GM06990 (cell line): Measurements from ENCODE around the gene LZTR1.
A peak's percentile ranks its signal among the peaks of the same experiment; 100 is the strongest.

Source experiments
- DNase-seq: peaks from one replicate; pipeline ENCODE4 v3.0.0-alpha.2; 2011; ENCODE audit not compliant: insufficient read length; ENCODE audit errors: extremely low read depth
- H3K27me3 ChIP-seq: replicated peaks from 2 replicates; pipeline ENCODE4 v1.6.0; 2011; ENCODE audit warnings: low read length; ENCODE audit not compliant: control insufficient read depth, insufficient read depth
- H3K36me3 ChIP-seq: 2 replicates; pipeline ENCODE4 v1.5.1; 2011; ENCODE audit warnings: low read length; ENCODE audit not compliant: control insufficient read depth, insufficient read depth
- H3K4me3 ChIP-seq: replicated peaks from 2 replicates; pipeline ENCODE4 v1.5.1; 2011; ENCODE audit warnings: low read depth, mild to moderate bottlenecking, control low read depth, low read length
- TF ChIP-seq, protein P1 (sequence below): IDR thresholded peaks from 2 replicates; pipeline ENCODE4 v1.5.1; 2011; ENCODE audit warnings: low read length, control low read depth, mild to moderate bottlenecking, inconsistent platforms; ENCODE audit not compliant: insufficient read depth, poor library complexity, severe bottlenecking

LZTR1 gene

DNA sequence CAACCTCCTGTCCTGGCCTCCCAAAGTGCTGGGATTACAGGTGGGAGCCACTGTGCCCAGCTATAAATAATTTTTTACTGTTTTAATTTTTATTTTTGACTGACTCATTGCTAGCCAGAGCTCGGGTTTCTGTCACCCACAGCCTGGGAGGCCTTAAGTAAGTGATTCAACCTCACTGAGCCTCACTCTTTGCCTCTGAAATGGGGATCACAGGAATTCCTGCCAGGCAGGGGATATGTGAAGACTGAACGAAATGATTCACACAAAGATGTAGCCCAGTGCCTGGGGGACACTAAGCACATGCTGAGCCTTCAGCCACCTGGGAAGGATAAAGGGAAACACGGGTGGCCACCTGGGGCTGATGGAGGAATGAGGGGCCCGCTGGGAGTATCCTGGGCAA, 59.8 kb downstream of the LZTR1 start:
- DNase-seq = no peak
- H3K27me3 ChIP-seq = no peaks in the 10 kb centered on the region; the same call in 1 of the 2 replicates
- H3K36me3 ChIP-seq = no peaks in the 10 kb centered on the region
- TF ChIP-seq, protein P1, sequence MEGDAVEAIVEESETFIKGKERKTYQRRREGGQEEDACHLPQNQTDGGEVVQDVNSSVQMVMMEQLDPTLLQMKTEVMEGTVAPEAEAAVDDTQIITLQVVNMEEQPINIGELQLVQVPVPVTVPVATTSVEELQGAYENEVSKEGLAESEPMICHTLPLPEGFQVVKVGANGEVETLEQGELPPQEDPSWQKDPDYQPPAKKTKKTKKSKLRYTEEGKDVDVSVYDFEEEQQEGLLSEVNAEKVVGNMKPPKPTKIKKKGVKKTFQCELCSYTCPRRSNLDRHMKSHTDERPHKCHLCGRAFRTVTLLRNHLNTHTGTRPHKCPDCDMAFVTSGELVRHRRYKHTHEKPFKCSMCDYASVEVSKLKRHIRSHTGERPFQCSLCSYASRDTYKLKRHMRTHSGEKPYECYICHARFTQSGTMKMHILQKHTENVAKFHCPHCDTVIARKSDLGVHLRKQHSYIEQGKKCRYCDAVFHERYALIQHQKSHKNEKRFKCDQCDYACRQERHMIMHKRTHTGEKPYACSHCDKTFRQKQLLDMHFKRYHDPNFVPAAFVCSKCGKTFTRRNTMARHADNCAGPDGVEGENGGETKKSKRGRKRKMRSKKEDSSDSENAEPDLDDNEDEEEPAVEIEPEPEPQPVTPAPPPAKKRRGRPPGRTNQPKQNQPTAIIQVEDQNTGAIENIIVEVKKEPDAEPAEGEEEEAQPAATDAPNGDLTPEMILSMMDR = no peak
- H3K4me3 ChIP-seq = no peak overlapping the region

DNA sequence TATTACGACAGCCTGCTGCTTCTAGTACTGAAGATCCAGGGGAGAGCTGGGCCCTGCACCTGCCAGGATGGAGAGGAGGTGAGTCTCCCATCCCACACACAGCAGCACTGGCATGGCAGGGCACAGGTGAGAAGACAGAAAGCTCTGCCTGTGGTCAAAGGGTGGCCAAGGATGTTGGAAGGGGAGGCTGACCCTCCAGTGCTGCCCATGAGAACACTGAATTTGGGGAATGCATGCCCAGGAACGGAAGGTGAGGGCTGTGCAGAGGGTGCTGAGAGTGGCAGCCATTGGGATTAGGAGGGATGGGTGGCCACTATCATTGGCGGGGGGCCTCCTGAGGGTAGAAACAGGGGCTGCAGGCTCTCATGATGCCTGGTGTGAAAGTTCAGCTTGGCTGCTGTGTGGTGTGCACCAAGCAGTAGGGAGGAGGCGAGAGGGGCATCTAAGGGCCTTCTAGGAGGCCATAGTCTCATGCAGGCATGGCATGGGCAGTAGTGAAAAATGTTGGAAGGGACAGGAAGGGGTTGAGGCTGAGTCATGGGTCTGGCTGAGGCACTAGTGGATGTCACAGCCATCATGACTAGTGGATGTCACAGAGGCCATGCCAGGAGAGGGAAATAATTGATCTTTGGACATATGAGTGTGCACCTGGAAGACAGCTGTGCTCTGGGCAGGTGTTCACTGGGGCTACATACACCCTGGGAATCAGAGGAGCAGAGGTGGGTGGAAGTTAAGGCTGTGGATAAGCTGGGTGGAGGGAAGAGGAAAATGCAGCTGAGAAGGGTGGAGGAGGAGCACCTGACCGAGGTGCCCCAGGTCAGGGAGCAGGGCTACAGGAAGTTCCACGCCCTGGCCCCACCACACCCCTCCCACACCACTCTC, 61.1 kb downstream of the LZTR1 start:
- DNase-seq = no peak
- no peaks in the 10 kb centered on the region for H3K36me3 ChIP-seq
- H3K27me3 ChIP-seq = no peaks in the 10 kb centered on the region; the same call in 1 of the 2 replicates
- H3K4me3 ChIP-seq = no peak overlapping the region
- TF ChIP-seq, protein P1 = no peak

DNA sequence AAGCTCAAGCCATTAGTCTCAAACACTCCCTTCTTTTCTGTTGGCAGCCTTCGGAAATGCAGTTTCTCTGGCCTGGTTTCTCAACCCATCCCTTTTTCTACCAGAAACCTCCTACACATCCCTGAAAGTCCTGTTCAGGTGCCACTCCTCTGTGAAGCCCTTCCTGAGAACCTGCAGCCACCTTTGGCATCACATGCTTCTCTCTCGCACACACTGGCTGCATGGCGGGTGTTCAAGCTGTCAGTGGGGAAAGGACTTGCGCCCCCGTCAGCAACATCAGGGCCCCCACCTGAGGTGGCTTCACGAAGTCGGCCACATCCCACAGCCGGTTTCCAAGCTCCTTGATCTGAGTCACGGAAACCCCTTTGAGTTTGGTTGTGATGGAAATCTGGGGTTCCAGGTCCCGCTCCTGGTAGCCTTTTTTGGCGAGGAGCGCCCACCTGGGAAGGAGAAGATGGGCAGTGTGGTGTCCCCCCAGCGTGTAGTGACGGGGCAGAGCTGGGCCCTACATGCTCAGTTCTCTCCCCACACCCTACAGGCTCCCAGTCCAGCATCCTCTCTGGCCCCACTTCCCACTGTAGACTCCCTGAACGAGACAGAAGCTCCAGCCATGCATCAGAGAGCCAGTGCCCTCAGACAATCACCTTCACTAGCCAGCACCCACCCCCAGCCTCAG, 61.9 kb downstream of the LZTR1 start:
- H3K36me3 ChIP-seq = no peaks in the 10 kb centered on the region
- H3K4me3 ChIP-seq = no peak overlapping the region
- H3K27me3 ChIP-seq = no peaks in the 10 kb centered on the region; the same call in 1 of the 2 replicates
- TF ChIP-seq, protein P1 = no peak
- DNase-seq = no peak

DNA sequence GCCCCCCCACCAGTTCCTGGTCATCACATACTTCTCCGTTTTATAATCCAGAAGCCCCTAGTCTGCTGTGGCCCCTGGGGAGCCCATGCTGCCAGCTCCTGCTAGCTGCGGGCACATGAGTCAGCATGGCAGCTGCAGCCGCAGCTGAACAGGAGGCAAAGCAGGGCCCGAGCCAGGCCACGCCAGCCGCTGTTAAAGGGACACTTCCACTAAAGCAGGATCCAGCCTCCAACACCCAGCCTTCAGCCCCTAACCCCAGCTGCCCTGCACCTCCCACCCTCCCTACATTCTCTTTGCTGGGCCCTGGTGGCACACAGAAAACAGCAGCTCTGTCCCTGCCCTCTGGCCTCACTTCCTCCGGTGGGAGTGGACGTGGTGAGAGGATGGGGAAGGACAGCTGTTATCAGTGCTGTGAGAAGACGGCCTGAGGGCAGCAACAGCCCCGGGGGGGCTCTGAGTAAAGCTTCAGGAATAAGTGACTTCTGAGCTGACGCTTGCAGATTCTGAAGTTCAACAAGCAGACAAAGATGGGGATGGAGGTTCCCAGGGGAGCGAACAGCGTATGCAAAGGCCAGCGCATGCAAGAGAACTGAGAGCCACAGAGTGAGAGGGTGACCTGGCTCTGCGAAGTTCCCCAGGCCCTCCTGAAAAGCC, 63.0 kb downstream of the LZTR1 start:
- Histone ChIP-seq H3K36me3 (no peaks in the 10 kb centered on the region), H3K27me3 (no peaks in the 10 kb centered on the region; the same call in 1 of the 2 replicates), H3K4me3 (no peak overlapping the region)
- TF ChIP-seq, protein P1 = no peak
- DNase-seq = no peak

DNA sequence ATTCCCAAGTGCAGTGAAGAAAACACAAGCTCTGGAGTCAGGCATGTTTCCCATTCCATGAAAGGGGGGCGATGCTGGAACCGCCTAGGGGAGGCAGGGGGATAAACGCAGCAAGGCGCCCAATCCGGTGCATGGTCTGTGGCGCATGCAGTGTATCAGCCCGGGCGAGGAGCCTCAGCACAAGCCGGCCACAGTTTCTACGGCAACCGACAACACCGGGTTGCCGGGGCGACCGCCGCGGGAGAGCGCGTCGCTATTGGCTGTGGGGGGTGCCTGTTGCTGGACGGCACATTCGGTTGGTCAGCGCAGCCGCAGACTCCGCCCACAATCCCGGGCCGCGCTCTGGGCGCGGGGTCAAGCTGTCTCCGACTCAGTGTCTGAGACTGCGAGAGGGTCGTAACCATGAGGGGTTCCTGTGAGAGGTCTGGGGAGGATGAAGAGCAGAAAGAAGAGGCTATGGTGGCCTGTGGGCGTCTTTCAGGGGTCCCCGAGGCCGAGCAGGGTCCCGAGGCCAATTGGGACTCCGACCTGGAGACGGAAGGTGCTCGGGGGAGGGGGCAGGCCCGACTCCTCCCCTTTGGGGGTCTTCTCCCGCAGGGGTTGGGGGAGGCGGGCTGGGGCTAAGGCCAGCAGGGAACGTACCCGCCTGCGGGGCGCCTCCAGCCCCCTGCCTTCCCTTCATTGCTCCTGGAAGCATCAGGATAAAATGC, 63.6 kb downstream of the LZTR1 start, which contains the start of gene LRRC74B:
Gene LRRC74B, plus strand, starts transcription at position 362 of the 710 bp plus-strand sequence. Its CDS starts 41 bp downstream, at position 403.
- Histone ChIP-seq H3K36me3 (no peaks in the 10 kb centered on the region), H3K27me3 (no peaks in the 10 kb centered on the region; the same call in 1 of the 2 replicates), H3K4me3 (peak within 1 kb of the TSS; percentile 38)
- peak; percentile 89 for DNase-seq
- TF ChIP-seq, protein P1 = no peak
